DOHH2 (cell line): ENCODE measurements around the gene SLC12A6.

Source experiments
- H3F3A ChIP-seq: fragments of 200-600 bp; sonication (generic), shearing (Covaris generic); 2 replicates; pipeline ENCODE4 v1.6.0; 2016; ENCODE audit warnings: antibody characterized with exemption, mild to moderate bottlenecking; ENCODE audit not compliant: control insufficient read depth, insufficient read depth
- H3K27ac ChIP-seq: fragments of 200-600 bp; sonication (generic); 2 replicates; pipeline ENCODE4 v1.5.1; 2014; ENCODE audit warnings: low read depth, mild to moderate bottlenecking, low read length, moderate library complexity
- H3K27me3 ChIP-seq: fragments of 200-600 bp; sonication (generic); 2 replicates; pipeline ENCODE4 v1.6.1; 2014; ENCODE audit warnings: mild to moderate bottlenecking, low read length, mixed read lengths; ENCODE audit not compliant: control insufficient read depth
- H3K36me3 ChIP-seq: fragments of 200-600 bp; sonication (generic); 2 replicates; pipeline ENCODE4 v1.6.1; 2014; ENCODE audit warnings: mild to moderate bottlenecking, low read length, moderate library complexity, mixed read lengths; ENCODE audit not compliant: control insufficient read depth
- H3K4me1 ChIP-seq: fragments of 200-600 bp; sonication (generic); 2 replicates; pipeline ENCODE4 v1.6.1; 2014; ENCODE audit warnings: mild to moderate bottlenecking, low read length, mixed read lengths; ENCODE audit not compliant: control insufficient read depth
- H3K4me2 ChIP-seq: fragments of 200-600 bp; sonication (generic); 2 replicates; pipeline ENCODE4 v1.6.0; 2014; ENCODE audit warnings: mild to moderate bottlenecking, low read length, moderate library complexity
- H3K4me3 ChIP-seq: fragments of 200-600 bp; sonication (generic); 2 replicates; pipeline ENCODE4 v1.5.1; 2014; ENCODE audit warnings: mild to moderate bottlenecking, low read length, mixed read lengths
- H3K79me2 ChIP-seq: fragments of 200-600 bp; sonication (generic); 2 replicates; pipeline ENCODE4 v1.6.1; 2014; ENCODE audit warnings: mild to moderate bottlenecking, low read length, mixed read lengths; ENCODE audit not compliant: control insufficient read depth
- H3K9me2 ChIP-seq: fragments of 200-600 bp; sonication (generic); replicated peaks from 2 replicates; pipeline ENCODE4 v1.6.1; 2014; ENCODE audit warnings: mild to moderate bottlenecking, low read length, mixed read lengths; ENCODE audit not compliant: control insufficient read depth
- H3K9me3 ChIP-seq: fragments of 200-600 bp; sonication (generic); 2 replicates; pipeline ENCODE4 v1.6.1; 2014; ENCODE audit warnings: antibody characterized with exemption, low read length, mixed read lengths; ENCODE audit not compliant: control insufficient read depth, insufficient read depth
- H4K20me1 ChIP-seq: fragments of 200-600 bp; sonication (generic); 2 replicates; pipeline ENCODE4 v1.6.0; 2014; ENCODE audit warnings: low read depth, mild to moderate bottlenecking, antibody characterized with exemption, low read length, moderate library complexity; ENCODE audit not compliant: control insufficient read depth, insufficient read depth
- EZH2phosphoT487 ChIP-seq: fragments of 200-600 bp; sonication (generic); IDR thresholded peaks from 2 replicates; pipeline ENCODE4 v1.6.1; 2017; ENCODE audit warnings: borderline replicate concordance, mild to moderate bottlenecking, antibody characterized with exemption, low read length, moderate library complexity, mixed read lengths
- TF ChIP-seq, protein P1 (sequence below): fragments of 200-600 bp; sonication (generic); IDR thresholded peaks from one replicate; pipeline ENCODE4 v1.5.1; 2014; ENCODE audit warnings: antibody characterized with exemption, mild to moderate bottlenecking, low read depth, low read length; ENCODE audit not compliant: poor library complexity, severe bottlenecking

The SLC12A6 gene

DNA sequence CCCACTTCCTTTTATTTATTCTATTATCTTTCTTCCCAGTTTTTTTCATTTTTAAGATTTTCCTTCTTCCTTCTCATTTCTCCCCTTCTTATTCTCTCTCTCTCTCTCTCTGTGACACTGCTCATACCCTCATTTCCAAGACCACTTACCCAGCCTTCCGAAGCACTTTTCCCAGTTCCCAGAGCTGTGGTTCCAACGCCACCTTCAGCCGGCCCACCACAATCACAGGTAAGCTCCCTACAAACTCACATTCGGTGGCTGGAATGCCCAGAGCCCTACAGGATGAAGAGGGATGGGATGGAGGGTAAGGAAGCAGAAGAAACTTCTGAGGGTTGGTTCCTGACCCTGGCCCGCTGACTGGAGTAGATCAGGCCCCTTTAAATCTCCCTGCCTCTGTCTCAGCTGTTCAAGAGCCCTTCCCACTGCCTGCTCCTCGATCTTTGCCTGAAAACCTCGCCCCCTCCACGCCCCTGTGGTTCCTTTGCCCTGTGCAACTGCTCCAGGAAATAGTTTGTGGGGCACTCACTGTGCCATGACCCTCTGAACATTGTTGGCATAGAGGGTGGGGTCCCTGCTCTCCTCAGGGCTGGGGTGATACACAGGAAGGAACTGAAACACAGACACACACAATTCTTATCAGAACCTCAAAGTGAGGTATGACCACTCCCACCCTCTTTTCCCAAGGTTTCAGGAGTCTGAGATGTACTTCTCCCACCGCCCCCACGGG lies 24.6 kb upstream of the SLC12A6 start:
- H3K4me3 ChIP-seq, result no peak overlapping the region
- 0 out of 2 replicates have a peak, but pooled peaks cover 4% of the 10 kb centered on the region for H4K20me1 ChIP-seq
- no peaks in the 10 kb centered on the region for H3K9me3 ChIP-seq
- no peaks in the 10 kb centered on the region for H3F3A ChIP-seq
- no peak overlapping the region for H3K27ac ChIP-seq
- TF ChIP-seq EZH2phosphoT487, result no peak
- TF ChIP-seq, protein P1, sequence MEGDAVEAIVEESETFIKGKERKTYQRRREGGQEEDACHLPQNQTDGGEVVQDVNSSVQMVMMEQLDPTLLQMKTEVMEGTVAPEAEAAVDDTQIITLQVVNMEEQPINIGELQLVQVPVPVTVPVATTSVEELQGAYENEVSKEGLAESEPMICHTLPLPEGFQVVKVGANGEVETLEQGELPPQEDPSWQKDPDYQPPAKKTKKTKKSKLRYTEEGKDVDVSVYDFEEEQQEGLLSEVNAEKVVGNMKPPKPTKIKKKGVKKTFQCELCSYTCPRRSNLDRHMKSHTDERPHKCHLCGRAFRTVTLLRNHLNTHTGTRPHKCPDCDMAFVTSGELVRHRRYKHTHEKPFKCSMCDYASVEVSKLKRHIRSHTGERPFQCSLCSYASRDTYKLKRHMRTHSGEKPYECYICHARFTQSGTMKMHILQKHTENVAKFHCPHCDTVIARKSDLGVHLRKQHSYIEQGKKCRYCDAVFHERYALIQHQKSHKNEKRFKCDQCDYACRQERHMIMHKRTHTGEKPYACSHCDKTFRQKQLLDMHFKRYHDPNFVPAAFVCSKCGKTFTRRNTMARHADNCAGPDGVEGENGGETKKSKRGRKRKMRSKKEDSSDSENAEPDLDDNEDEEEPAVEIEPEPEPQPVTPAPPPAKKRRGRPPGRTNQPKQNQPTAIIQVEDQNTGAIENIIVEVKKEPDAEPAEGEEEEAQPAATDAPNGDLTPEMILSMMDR, result no peak
- H3K4me1 ChIP-seq, result peaks cover 12% of the 10 kb centered on the region
- peaks cover 23% of the 10 kb centered on the region for H3K79me2 ChIP-seq
- H3K9me2 ChIP-seq, result no peaks in the 10 kb centered on the region
- peaks cover 43% of the 10 kb centered on the region for H3K36me3 ChIP-seq
- no peaks in the 10 kb centered on the region for H3K27me3 ChIP-seq
- no peak overlapping the region for H3K4me2 ChIP-seq

DNA sequence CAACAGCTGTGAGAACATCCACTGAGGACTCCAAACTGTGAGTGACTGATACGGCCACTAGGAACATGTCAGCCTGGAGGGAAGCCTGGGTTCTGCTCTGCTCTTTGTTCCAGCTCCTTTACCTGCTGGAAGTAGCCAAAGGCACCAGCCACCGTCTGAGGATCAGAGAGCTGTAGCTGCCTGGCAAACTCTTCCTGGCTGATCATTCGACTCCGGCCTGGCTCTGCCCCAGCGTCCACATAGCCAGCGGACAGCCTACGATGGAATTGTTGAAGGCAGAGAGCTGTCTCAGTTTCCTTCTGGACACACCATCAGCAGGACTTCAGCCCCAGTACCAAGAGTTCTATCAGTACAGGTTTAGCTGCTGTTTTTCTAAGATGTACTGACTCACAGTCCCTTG lies 23.7 kb upstream of the SLC12A6 start:
- Histone ChIP-seq H3K4me3 (no peak overlapping the region), H3K4me2 (no peak overlapping the region), H3K27me3 (no peaks in the 10 kb centered on the region), H3K79me2 (peaks cover 17% of the 10 kb centered on the region), H3K9me2 (no peaks in the 10 kb centered on the region), H3K36me3 (peaks cover 40% of the 10 kb centered on the region), H3F3A (no peaks in the 10 kb centered on the region), H3K4me1 (peaks cover 12% of the 10 kb centered on the region), H3K27ac (no peak overlapping the region), H3K9me3 (no peaks in the 10 kb centered on the region), H4K20me1 (0 out of 2 replicates have a peak, but pooled peaks cover 4% of the 10 kb centered on the region)
- TF ChIP-seq EZH2phosphoT487, result no peak
- TF ChIP-seq, protein P1, result no peak

DNA sequence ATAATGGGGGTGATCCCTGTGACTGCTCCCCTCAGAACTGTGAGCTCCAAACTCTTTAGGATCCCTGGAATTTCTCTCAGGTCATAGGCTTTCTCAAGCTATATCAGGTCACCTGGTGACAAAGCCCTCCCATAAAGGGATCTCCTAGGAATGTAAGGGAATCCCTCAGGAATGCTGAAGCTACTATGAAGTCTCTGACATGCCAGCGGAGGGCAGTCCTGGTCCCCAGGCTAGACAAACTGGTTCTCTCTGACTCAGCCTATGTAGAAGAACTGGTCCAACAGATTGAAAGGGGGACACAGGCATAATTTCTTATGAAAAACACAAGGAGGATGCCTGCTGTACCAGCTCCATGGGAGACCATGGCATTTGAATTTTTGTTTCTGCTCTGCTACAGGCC lies 22.7 kb upstream of the SLC12A6 start:
- no peak overlapping the region for H3K4me3 ChIP-seq
- H3K79me2 ChIP-seq, result peaks cover 7% of the 10 kb centered on the region
- peaks cover 40% of the 10 kb centered on the region for H3K36me3 ChIP-seq
- no peaks in the 10 kb centered on the region for H4K20me1 ChIP-seq
- no peaks in the 10 kb centered on the region for H3K27me3 ChIP-seq
- H3K9me3 ChIP-seq, result no peaks in the 10 kb centered on the region
- no peaks in the 10 kb centered on the region for H3K9me2 ChIP-seq
- H3K27ac ChIP-seq, result no peak overlapping the region
- no peaks in the 10 kb centered on the region for H3F3A ChIP-seq
- peaks cover 2% of the 10 kb centered on the region for H3K4me1 ChIP-seq
- TF ChIP-seq, protein P1, result no peak
- no peak for TF ChIP-seq EZH2phosphoT487
- no peak overlapping the region for H3K4me2 ChIP-seq
